GM12878 (cell line): ENCODE data around the gene SPPL3.

Experiments used
- BCL3 ChIP-seq: IDR thresholded peaks from 2 replicates; pipeline ENCODE4 v1.6.1; 2011; ENCODE audit warnings: borderline replicate concordance, low read depth, mild to moderate bottlenecking, moderate library complexity, low read length; ENCODE audit not compliant: insufficient read depth, poor library complexity, severe bottlenecking
- BCLAF1 ChIP-seq: fragments of 450-650 bp; IDR thresholded peaks from 2 replicates; pipeline ENCODE4 v1.6.1; 2017; ENCODE audit warnings: antibody characterized with exemption, mild to moderate bottlenecking, moderate library complexity
- CTCF ChIP-seq, 3 experiments: IDR thresholded peaks in 2 of 3; conservative IDR thresholded peaks in 1 of 3; 2 replicates each; pipeline ENCODE4 v1.5.1; 2011; ENCODE audit warnings: low read depth in 3 of 3, low read length in 3 of 3, mild to moderate bottlenecking in 3 of 3, control low read depth in 2 of 3, moderate library complexity in 2 of 3, inconsistent platforms in 1 of 3, mixed read lengths in 1 of 3; ENCODE audit not compliant: control insufficient read depth in 2 of 3, insufficient read depth in 1 of 3; ENCODE audit errors: extremely low read depth in 1 of 3
- ESRRA ChIP-seq: IDR thresholded peaks from 2 replicates; pipeline ENCODE4 v1.6.1; 2012; ENCODE audit warnings: mild to moderate bottlenecking, low read length, improper control_type of control experiment
- EZH2 ChIP-seq: IDR thresholded peaks from 2 replicates; pipeline ENCODE4 v1.6.1; 2012; ENCODE audit warnings: low read depth, mild to moderate bottlenecking, control low read depth, inconsistent platforms, low read length, borderline replicate concordance; ENCODE audit not compliant: control insufficient read depth
- FOS ChIP-seq: IDR thresholded peaks from 3 replicates; pipeline ENCODE4 v1.6.1; 2011; ENCODE audit warnings: borderline replicate concordance; ENCODE audit not compliant: insufficient read length; ENCODE audit errors: extremely low read depth
- JUNB ChIP-seq: IDR thresholded peaks from 2 replicates; pipeline ENCODE4 v1.6.1; 2016; ENCODE audit warnings: antibody characterized with exemption, mild to moderate bottlenecking
- NFYB ChIP-seq: IDR thresholded peaks from 2 replicates; pipeline ENCODE4 v1.6.1; 2011; ENCODE audit warnings: low read depth, mild to moderate bottlenecking, low read length, improper control_type of control experiment, moderate library complexity; ENCODE audit not compliant: insufficient read depth
- SP1 ChIP-seq: IDR thresholded peaks from one replicate; pipeline ENCODE4 v1.6.1; 2011; ENCODE audit warnings: low read depth, low read length
- SRF ChIP-seq, 2 experiments: IDR thresholded peaks; 2 replicates each; pipeline ENCODE4 v1.6.1; 2011; ENCODE audit warnings: low read depth in 2 of 2, low read length in 2 of 2, mild to moderate bottlenecking in 1 of 2, moderate library complexity in 1 of 2
- TARDBP ChIP-seq: IDR thresholded peaks from 2 replicates; pipeline ENCODE4 v1.6.1; 2016; ENCODE audit warnings: borderline replicate concordance
- ZBTB11 ChIP-seq: fragments of 450-650 bp; formaldehyde crosslinking; IDR thresholded peaks from 2 replicates; pipeline ENCODE4 v1.5.0; 2022; ENCODE audit warnings: mild to moderate bottlenecking, missing genetic modification characterization
- ZBTB33 ChIP-seq: fragments of 450-650 bp; IDR thresholded peaks from 2 replicates; pipeline ENCODE4 v1.6.1; 2017; ENCODE audit warnings: mild to moderate bottlenecking

GRCh38 chr12:120855823-120856588 is 48.2 kb downstream of the SPPL3 start:
- no peak for TF ChIP-seq JUNB
- no peak for TF ChIP-seq CTCF (IDR thresholded peaks at IDR 0.05 in 2 of 3, conservative IDR thresholded peaks at IDR 0.05 in 1 of 3; ENCODE audit: control insufficient read depth in 2 of 3, extremely low read depth in 1 of 3, insufficient read depth in 1 of 3, low read depth in 3 of 3, low read length in 3 of 3)
- no peak for TF ChIP-seq ZBTB33
- TF ChIP-seq TARDBP = no peak
- TF ChIP-seq BCL3 = no peak
- TF ChIP-seq SP1 = no peak
- TF ChIP-seq BCLAF1 = no peak
- no peak for TF ChIP-seq ZBTB11 (CRISPR knock-in tag)
- TF ChIP-seq FOS = no peak
- no peak for TF ChIP-seq SRF (IDR thresholded peaks at IDR 0.05; ENCODE audit: low read depth in 2 of 2, low read length in 2 of 2)
- TF ChIP-seq ESRRA = no peak
- no peak for TF ChIP-seq NFYB
- no peak for TF ChIP-seq EZH2
